ENCODE measurements around the gene HSFX4.
"Not testable (repeated sequence)": the region's sequence is repeated elsewhere in the genome, so short reads cannot be mapped to it uniquely, and the experiment has no call there.

The HSFX4 gene

DNA sequence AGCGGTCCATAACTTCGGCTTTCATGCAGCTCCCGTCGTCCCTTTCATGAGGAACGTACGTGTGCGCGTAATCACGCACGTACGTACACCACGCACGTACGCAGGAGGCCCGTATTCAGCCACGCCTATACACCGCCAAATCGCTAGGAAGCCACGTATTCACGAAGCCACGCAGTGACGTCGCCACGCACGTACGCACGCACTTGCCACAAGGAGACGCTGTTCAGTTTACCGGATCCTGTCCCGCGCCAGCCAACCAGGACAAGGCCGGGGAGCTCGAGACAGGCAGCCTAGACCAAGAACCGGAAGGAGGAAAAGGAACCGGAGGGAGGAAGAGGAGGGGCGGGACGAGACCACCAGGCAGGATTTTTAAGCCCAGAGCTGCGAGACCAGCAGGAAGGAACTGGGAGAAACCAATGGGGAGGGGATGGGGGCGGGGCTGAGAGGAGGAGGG, 9.1 kb downstream of the HSFX4 start, which contains the start of gene EOLA2:
Gene EOLA2 (minus strand): TSS at position 65 of the 454 bp plus-strand sequence. CDS start 4,617 bp downstream, outside the sequence.
- peak; percentile 94 for DNase-seq

DNA sequence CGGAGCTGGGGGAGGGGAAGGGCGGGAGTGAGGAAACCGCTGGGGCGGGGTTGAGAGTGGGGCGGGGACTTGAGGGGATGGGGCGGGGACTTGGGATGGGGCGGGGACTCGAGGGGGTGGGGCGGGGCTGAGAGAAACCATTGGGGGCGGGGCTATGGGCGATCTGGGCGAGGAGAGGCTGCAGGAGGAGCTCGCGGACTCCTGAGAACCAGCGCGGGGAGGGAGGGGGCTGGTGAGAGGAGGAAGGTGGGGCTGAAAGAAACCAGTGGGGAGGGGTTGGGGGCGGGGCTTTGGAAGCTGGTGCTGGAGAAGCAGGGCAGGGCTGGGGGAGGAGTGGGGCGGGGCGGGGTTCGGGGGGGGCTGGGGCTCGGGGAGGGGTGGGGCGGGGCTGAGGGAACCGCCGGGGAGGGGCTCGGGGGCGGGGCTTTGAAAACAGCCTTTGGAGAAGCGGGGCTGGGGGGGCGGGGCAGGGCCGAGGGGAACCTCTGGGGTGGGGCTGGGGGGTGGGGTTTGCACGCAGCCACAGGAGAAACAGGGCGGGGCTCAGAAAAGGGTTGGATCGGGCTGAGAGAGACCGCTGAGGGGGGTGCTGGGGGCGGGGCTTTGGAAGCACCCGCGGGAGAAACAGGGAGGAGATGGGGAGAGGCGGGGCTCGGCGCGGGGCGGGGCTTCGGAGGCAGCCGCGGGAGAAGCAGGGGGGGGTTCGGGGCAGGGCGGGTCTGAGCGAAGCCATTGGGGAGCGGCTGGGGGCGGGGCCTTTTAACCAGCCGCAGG, 9.7 kb downstream of the HSFX4 start:
- peak; percentile 89 for DNase-seq

DNA sequence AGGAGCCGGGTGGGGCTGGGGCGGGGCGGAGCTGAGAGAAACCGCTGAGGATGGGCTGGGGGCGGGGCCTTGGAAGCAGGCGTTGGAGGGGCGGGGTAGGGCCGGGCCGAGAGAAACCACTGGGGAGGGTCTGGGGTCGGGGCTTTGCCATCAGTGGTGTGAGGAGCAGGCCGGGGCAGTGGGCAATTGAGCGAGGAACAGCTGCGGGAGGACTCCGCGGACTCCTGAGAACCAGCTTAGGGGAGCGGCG, 10.2 kb downstream of the HSFX4 start:
- DNase-seq = no peak

DNA sequence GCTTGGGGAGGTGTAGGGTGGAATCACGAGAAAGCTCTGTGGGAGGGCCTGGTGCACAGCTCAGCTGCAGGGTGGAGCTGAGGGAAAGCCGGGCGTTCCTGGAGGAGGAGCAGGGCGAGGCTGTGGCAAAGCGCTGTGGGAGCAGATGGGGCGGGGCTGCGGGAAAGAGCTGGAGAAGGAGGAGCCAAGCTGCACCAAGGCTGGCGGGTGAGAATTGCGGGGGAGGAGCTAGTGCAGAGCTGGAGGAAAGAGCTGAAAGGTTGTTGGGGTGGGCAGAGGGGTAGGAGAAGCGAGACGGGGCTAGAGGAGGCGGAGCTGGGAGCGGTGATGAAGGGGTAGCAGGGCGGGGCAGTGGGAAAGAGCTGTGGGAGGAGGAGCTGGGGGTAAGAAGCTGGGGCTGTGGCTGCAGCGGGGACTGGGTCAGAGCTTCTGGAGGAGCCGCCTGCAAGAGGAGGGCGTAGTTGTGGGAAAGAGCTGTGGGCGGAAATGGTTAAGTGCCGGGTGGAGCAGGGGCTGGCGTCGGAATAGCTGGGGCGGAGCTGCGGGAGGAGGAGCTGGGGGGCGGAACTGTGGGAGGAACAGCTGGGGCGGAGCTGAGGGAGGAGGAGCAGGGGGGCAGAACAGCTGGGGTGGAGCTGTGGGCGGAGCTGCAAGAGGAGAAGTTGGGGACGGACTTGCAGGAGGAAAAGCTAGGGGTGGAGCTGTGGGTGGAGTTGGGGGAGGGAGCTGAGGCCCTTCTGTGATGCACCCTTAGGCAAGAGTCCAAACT, 10.7 kb downstream of the HSFX4 start:
- DNase-seq = peak; percentile 91

DNA sequence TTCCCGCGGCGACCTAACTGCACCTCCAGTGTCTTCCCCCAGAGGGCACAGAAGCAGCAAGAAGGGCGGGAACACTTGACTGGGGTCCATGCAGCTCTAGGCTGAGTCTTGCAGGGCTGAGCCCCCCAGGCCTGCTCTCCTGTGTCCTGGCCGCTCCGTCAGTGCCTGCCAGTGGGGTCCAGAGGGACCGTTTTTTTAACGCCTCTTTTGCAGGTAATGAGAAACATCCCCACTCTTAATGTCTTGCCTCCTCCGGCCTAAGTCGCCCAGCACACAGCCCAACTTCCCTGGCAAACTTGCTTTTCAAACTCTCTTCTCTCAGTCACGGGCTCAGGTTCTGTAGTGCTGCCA, 11.3 kb downstream of the HSFX4 start:
- DNase-seq = not testable (repeated sequence)

DNA sequence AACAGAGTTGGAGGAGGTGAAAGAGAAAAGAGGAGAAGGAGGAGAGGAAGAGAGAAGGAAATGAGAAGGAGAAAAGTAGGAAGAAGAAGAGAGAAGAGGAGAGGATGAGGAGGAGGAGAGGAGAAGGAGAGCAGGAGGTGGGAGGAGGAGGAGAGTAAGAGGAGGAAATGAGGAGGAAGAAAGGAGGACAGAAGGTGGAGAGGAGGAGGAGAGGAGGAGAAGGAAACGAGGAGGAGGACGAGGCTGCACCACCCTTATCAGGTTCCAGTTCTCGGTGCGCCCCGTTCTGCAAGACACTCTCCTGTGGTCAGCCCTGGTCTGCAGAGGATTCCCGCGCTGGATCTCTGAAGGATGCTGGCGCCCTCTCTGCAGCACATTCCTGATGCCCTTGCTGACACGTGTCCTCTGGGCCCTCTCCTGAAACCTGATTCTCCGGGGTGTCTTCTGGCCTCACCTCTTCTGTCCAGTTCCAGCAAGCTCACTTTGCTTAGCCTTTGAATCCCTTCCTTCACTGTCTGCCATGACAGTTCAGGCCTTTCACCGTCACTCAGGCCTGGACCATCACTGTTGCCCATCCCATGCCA, 15.8 kb downstream of the HSFX4 start:
- DNase-seq = not testable (repeated sequence)

DNA sequence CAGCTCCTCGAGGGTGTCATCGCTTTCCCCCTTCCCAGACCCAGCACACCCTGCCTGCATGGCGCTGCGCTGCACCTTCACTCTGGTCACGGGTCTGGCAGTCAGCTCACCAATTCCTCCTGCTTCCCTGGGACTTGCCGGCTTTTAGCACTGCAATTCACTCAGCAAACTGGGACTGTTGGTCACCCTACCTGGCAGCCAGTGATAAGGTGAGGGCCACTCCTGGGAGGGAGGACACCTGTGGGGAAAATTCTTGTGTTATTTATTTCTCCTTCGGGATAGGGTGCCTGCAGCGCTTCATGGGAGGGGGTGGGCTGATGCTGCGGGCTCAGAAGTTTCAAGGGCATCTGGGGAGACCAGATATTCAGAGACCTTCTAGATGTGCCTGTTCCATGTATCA, 16.4 kb downstream of the HSFX4 start:
- not testable (repeated sequence) for DNase-seq

DNA sequence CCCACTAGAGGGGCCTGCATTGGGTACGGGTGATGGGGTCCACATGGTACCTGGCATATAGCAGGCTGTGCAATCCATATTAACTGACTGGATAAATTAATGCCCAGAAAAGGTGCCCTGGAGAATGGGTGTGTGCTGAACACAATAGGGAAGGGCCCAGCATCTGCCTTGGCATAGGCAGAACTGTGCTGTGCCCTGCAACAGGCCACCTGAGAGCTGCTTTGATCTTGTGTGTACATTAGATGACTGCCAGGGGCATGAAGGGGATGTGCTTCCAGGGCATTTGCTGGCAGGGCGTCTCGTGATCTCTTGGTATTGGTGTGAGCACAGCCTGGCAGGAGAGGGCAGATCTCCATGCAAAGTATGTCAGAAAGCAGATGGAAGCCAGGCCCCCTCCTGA, 17.6 kb downstream of the HSFX4 start:
- not testable (repeated sequence) for DNase-seq

DNA sequence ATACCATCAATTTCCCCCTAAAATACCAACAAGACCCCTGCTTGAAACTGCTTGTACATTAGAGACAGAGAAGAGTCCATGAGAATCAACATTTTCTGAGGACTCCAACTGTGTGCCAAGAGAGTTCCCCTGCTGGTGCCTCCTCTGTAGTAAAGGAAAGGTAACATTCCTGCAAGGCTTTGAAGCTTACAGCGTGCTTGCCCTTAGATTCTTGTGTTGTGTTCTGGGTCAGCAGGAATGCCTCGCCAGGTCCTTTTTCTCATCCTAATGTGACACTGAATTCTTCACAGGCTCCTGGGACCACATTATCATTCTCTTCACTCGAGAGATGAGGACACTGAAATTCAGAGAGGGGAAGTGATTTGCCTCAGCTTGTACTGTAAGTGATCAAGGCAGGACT, 18.6 kb downstream of the HSFX4 start:
- DNase-seq = no peak

DNA sequence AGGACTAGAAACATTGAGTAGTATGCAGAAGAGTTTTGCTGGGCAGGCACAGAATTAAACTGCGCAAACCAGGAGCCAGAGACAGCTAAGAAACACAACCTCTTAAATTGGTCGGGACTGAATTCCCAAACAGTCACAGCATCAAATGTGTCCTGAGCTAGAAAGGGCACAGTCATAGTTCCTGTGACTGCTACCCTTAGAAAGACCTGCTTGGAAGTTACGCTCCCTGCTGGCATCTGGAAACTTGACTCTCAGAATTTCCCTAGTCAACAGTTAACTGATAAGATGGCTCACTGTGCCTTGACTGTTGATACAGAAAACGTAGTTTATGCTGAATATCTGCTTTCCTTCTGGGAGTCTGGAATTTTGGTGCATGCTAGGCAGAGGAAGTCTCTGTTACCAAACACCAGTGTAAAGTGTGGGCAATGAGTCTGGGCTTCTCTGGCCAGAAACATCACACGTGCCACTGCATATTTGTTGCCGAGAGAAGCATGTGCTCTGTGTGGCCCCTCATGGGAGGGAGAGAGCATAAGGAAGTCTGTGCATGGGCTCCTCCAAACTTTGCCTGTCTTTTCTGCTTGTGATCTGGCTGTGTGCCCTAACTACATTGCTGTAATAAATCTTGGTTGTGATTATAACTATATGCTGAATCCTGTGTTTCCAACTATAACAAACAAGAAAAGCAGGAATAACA, 20.5 kb downstream of the HSFX4 start:
- DNase-seq = no peak

DNA sequence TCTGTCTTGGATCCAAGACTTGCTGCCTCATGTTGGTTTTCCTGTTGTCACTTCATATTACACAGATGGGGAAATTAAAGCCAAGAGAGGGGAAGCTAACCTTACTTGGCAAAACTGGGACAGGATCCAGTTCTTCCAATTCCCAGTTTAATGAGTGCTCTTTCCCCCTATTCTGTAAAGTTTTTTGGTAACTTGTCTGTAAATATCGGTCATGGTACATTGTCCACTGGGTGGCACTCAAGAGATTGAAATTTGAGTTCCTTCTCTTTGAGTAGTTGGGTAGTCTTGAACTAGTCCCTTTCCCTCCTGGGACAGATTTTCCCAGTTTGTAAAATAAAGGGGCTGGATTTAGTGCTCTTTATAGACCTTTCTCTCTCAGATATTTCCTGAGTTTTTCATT, 21.3 kb downstream of the HSFX4 start:
- no peak for DNase-seq

DNA sequence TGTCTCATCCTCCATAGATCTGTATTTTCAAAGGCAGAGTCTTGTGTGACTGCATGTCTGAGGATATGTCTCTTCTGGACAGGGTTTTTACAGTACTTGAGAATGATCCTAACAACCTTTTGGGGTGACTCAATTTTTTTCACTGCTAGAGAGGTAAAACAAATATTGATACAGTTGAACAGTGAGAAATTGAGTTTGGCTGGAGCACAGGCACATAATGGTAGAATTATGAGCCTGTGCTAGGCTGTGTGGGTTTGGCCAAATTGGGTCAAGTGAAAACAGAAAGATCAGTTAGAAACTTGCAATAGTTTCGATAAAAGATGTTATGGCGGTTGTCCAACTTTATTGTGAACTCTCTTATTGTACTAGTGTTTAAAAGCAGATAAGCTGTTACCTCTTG, 32.2 kb downstream of the HSFX4 start:
- DNase-seq = no peak

DNA sequence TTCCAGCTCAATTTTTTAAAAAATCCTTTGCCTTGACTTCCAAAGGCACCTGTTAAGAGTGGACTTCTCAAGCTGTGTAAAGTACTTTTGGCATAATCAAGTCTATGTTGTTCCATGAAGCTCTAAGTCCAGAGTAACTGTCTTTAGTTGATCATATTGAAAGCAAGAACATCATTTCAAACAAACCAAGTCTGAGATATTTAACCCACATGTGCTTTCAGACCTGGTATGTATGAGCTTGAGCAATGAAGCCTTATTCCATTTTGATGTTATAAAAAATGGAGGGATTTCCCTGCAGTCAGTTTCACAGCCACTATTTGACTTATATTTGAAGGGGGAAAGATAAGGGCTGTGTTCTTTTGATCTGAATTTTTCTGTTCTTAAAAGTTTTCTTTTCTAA, 32.6 kb downstream of the HSFX4 start:
- DNase-seq = no peak

DNA sequence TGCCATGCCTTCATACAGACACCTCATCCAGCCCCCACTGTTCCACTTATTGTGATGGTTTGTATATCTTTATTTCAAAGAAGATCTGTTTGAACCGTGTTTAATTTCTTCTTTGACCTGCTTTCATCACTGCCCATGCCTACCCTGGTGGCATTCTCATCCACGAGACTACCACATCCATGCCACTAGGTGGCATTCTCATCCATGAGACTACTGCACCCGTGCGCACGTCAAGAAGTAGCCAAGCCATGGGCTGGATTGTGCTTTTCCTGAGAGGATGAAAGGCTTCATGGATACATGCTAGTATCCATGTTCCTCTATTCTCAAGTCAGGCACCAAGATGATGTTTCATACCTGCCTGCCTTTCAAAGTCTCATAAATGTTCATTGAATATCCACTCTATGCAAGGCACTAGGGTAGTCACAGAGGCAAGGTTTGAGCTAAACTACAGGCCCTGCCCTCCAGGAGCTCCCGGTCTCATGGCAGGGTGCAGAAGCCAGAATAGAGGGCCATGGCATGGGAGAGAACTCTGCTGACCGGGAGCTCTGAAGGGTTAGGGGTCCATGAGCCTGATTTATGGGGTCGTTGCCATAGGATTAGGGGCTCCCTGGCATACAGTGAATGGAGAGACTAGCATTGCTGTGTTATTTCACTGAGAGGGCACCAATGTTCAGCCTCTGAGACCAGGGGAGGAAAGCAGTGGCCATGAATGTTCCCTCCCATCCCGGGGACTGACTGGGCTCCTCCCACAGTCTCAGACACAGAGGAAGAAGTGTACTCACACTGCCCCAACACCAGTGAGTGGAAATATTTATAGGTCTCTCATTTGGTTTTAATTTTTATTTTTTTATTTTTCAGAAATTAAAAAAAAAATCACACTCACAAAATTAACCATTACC, 33.7 kb downstream of the HSFX4 start:
- DNase-seq = no peak

DNA sequence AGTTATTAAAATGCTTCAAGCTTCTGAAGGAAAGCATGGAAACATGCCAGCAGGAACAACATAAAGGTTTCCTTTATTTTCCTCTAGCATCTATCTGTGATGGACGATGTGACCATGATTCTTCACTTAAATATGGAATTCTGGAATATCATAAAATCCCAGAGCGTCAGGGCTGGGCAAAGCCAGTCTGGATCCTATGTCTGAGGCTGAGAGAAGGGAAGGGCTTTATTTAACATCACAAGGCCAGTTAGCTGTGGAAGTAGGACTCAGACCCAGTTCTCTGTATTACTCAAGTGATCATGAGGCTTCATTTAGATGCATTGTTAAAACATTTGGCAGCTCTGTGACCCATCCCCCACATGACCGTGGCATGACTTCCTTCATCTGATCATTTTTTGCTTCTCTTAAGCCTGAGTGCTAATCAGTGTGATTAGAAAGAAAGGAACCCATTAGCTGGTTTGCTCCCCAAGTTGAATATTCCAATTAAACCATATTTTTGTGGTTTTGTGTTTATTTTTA, 49.8 kb downstream of the HSFX4 start:
- DNase-seq = no peak

Measured in central memory CD4-positive, alpha-beta T cell (primary cell).